HG03103 (cell line): ENCODE measurements around the gene VPS33A.
"Not testable (repeated sequence)": the region's sequence is repeated elsewhere in the genome, so short reads cannot be mapped to it uniquely, and the experiment has no call there.

Experiments
- ATAC-seq: cut with Tn5 transposase; IDR thresholded peaks from one replicate; pipeline ENCODE4 v1.9.1; 2021; ENCODE audit warnings: low read depth; ENCODE audit not compliant: unreplicated experiment

Gene VPS33A

GRCh38 chr12:122206111-122206881 is 60.0 kb downstream of the VPS33A start:
- no peak for ATAC-seq

- ATAC-seq = no peak
These were observed 61.0 kb downstream of the VPS33A start for GRCh38 chr12:122205053-122205925.

GRCh38 chr12:122204167-122205052 is 61.9 kb downstream of the VPS33A start:
- ATAC-seq = no peak

- no peak for ATAC-seq
These were observed 62.8 kb downstream of the VPS33A start, which contains the start of gene B3GNT4 for GRCh38 chr12:122203301-122204166. Gene B3GNT4, plus strand, starts transcription at chr12:122203709. Its CDS starts 910 bp downstream, at chr12:122204619.

- not testable (repeated sequence) for ATAC-seq
These were observed 63.5 kb downstream of the VPS33A start for GRCh38 chr12:122202811-122203210.

- no peak for ATAC-seq
These were observed 64.3 kb downstream of the VPS33A start for GRCh38 chr12:122202017-122202416.

GRCh38 chr12:122201381-122201780 is 64.9 kb downstream of the VPS33A start:
- no peak for ATAC-seq

- no peak for ATAC-seq
These were observed 65.6 kb downstream of the VPS33A start for GRCh38 chr12:122200541-122201175.

- ATAC-seq = no peak
These were observed 66.6 kb downstream of the VPS33A start for GRCh38 chr12:122199484-122200355.

- no peak for ATAC-seq
These were observed 68.7 kb downstream of the VPS33A start for GRCh38 chr12:122197612-122197966.

GRCh38 chr12:122195405-122195804 is 70.9 kb downstream of the VPS33A start:
- ATAC-seq = no peak

GRCh38 chr12:122194804-122195203 is 71.5 kb downstream of the VPS33A start:
- ATAC-seq = no peak

GRCh38 chr12:122192441-122192840 is 73.9 kb downstream of the VPS33A start:
- ATAC-seq = no peak

- no peak for ATAC-seq
These were observed 75.2 kb downstream of the VPS33A start for GRCh38 chr12:122190842-122191668.

GRCh38 chr12:122189626-122190475 is 76.4 kb downstream of the VPS33A start:
- ATAC-seq = no peak

GRCh38 chr12:122187466-122187865 is 78.8 kb downstream of the VPS33A start:
- ATAC-seq = no peak
